IMR-90 (cell line): ENCODE measurements around the gene CCDC138. TPM values are rescaled to one million over a fixed set of nuclear protein-coding genes. Genes with fewer than 3 reads are reported as not detected.

Experiments used
- ATAC-seq: fragments of 200-7000 bp; cut with Tn5 transposase; 2 replicates; pipeline ENCODE4 v1.9.1; 2020; ENCODE audit warnings: low read depth, mild to moderate bottlenecking, moderate library complexity
- BruUV-seq: library from RNA; stranded (reverse); fragments of 400-500 nt; replicated peaks from 2 replicates; lab custom pipeline; 2021; lab: Mats Ljungman, UMichigan
- CTCF ChIA-PET: fragments of 300-600 bp; formaldehyde crosslinking; extraction: SDS; loops from one replicate; lab custom pipeline; 2021; ENCODE audit warnings: antibody characterized with exemption; lab: Yijun Ruan, JAX
- POLR2A ChIA-PET: fragments of 300-600 bp; sonication (Branson Sonifier 250); formaldehyde crosslinking; loops from one replicate; lab custom pipeline; 2022; ENCODE audit warnings: antibody characterized with exemption; ENCODE audit not compliant: unreplicated experiment; lab: Charles Lee
- DNase-seq: peaks from one replicate; pipeline ENCODE4 v3.0.0; 2013
- H2AFZ ChIP-seq: replicated peaks from 2 replicates; pipeline ENCODE3; 2013; ENCODE audit warnings: low read length, mild to moderate bottlenecking; ENCODE audit not compliant: poor library complexity
- H2AK5ac ChIP-seq: 2 replicates; pipeline ENCODE4 v1.6.1; 2013; ENCODE audit warnings: low read depth, low read length, inconsistent platforms
- H2AK9ac ChIP-seq: replicated peaks from 2 replicates; pipeline ENCODE3; 2013; ENCODE audit warnings: mild to moderate bottlenecking, low read depth, low read length, moderate library complexity; ENCODE audit not compliant: poor library complexity
- H2BK120ac ChIP-seq: 2 replicates; pipeline ENCODE4 v1.6.1; 2013; ENCODE audit warnings: low read depth, low read length, inconsistent platforms
- H2BK15ac ChIP-seq: 3 replicates; pipeline ENCODE4 v1.6.1; 2013; ENCODE audit warnings: low read depth, low read length, inconsistent platforms
- H2BK20ac ChIP-seq: 2 replicates; pipeline ENCODE4 v1.6.1; 2013; ENCODE audit warnings: low read depth, mild to moderate bottlenecking, inconsistent platforms, low read length, moderate library complexity
- H2BK5ac ChIP-seq: 2 replicates; pipeline ENCODE4 v1.6.1; 2013; ENCODE audit warnings: mild to moderate bottlenecking, low read depth, low read length, inconsistent platforms; ENCODE audit not compliant: poor library complexity, severe bottlenecking
- H3K14ac ChIP-seq: replicated peaks from 2 replicates; pipeline ENCODE4 v1.6.1; 2013; ENCODE audit warnings: low read depth, low read length, inconsistent platforms
- H3K18ac ChIP-seq: 2 replicates; pipeline ENCODE4 v1.6.1; 2013; ENCODE audit warnings: low read depth, low read length, control low read depth
- H3K23ac ChIP-seq: 2 replicates; pipeline ENCODE4 v1.6.1; 2013; ENCODE audit warnings: low read depth, low read length, inconsistent platforms
- H3K27ac ChIP-seq: 2 replicates; pipeline ENCODE4 v1.5.1; 2013; ENCODE audit warnings: mild to moderate bottlenecking, control low read depth, low read length; ENCODE audit not compliant: insufficient read depth
- H3K27me3 ChIP-seq: 2 replicates; pipeline ENCODE4 v1.6.1; 2013; ENCODE audit warnings: low read length; ENCODE audit not compliant: control insufficient read depth, insufficient read depth
- H3K36me3 ChIP-seq: 2 replicates; pipeline ENCODE4 v1.6.1; 2013; ENCODE audit warnings: low read length, mixed read lengths; ENCODE audit not compliant: control insufficient read depth, insufficient read depth
- H3K4ac ChIP-seq: 2 replicates; pipeline ENCODE4 v1.6.1; 2013; ENCODE audit warnings: low read depth, low read length, inconsistent platforms
- H3K4me1 ChIP-seq: 2 replicates; pipeline ENCODE4 v1.6.1; 2013; ENCODE audit warnings: low read length, mixed read lengths; ENCODE audit not compliant: control insufficient read depth, insufficient read depth
- H3K4me2 ChIP-seq: 2 replicates; pipeline ENCODE4 v1.6.1; 2013; ENCODE audit warnings: low read depth, mild to moderate bottlenecking, control low read depth, low read length, moderate library complexity
- H3K4me3 ChIP-seq: 2 replicates; pipeline ENCODE4 v1.5.1; 2013; ENCODE audit warnings: low read depth, mild to moderate bottlenecking, control low read depth, low read length, moderate library complexity; ENCODE audit not compliant: insufficient read depth
- H3K56ac ChIP-seq: 2 replicates; pipeline ENCODE4 v1.6.1; 2013; ENCODE audit warnings: low read length, inconsistent platforms; ENCODE audit not compliant: insufficient read depth; ENCODE audit errors: extremely low read depth
- H3K79me1 ChIP-seq, 2 experiments: 2 replicates each; pipeline ENCODE4 v1.6.1; 2013; ENCODE audit warnings: low read length in 2 of 2, inconsistent platforms in 1 of 2, low read depth in 1 of 2
- H3K9ac ChIP-seq: 2 replicates; pipeline ENCODE4 v1.6.1; 2013; ENCODE audit warnings: low read depth, low read length, control low read depth
- H3K9me1 ChIP-seq: 2 replicates; pipeline ENCODE4 v1.6.1; 2013; ENCODE audit warnings: low read length, inconsistent platforms; ENCODE audit not compliant: insufficient read depth
- H3K9me3 ChIP-seq: 2 replicates; pipeline ENCODE4 v1.6.1; 2013; ENCODE audit warnings: low read length; ENCODE audit not compliant: control insufficient read depth, insufficient read depth
- H4K20me1 ChIP-seq: 2 replicates; pipeline ENCODE4 v1.6.1; 2013; ENCODE audit warnings: low read length, inconsistent platforms; ENCODE audit not compliant: insufficient read depth
- H4K5ac ChIP-seq: 2 replicates; pipeline ENCODE4 v1.6.1; 2013; ENCODE audit warnings: mild to moderate bottlenecking, low read depth, low read length, control low read depth
- H4K8ac ChIP-seq, 2 experiments: 2 replicates each; pipeline ENCODE4 v1.6.1; 2013; ENCODE audit warnings: low read depth in 2 of 2, low read length in 2 of 2, control low read depth in 1 of 2, inconsistent platforms in 1 of 2
- H4K91ac ChIP-seq: 2 replicates; pipeline ENCODE4 v1.6.1; 2013; ENCODE audit warnings: low read depth, low read length, inconsistent platforms; ENCODE audit not compliant: insufficient read depth
- BHLHE40 ChIP-seq: fragments of 150-350 bp; IDR thresholded peaks from 2 replicates; pipeline ENCODE4 v1.6.1; 2016; ENCODE audit warnings: mild to moderate bottlenecking, low read depth, low read length
- CEBPB ChIP-seq: IDR thresholded peaks from 2 replicates; pipeline ENCODE4 v1.6.1; 2012; ENCODE audit warnings: low read depth, low read length, improper control_type of control experiment
- CHD1 ChIP-seq: IDR thresholded peaks from 2 replicates; pipeline ENCODE4 v1.6.1; 2012; ENCODE audit warnings: low read depth, low read length, improper control_type of control experiment
- CTCF ChIP-seq: conservative IDR thresholded peaks from 2 replicates; pipeline ENCODE4 v1.5.1; 2012; ENCODE audit warnings: mild to moderate bottlenecking, low read depth, low read length, improper control_type of control experiment
- ELK1 ChIP-seq: fragments of 150-350 bp; IDR thresholded peaks from 2 replicates; pipeline ENCODE4 v1.6.1; 2016; ENCODE audit warnings: low read depth, mild to moderate bottlenecking, low read length, moderate library complexity, borderline replicate concordance
- FOS ChIP-seq: fragments of 150-350 bp; IDR thresholded peaks from 2 replicates; pipeline ENCODE4 v1.6.1; 2016; ENCODE audit warnings: low read depth, low read length
- MAFK ChIP-seq: IDR thresholded peaks from 2 replicates; pipeline ENCODE4 v1.6.1; 2012; ENCODE audit warnings: low read depth, low read length, improper control_type of control experiment
- MAZ ChIP-seq: IDR thresholded peaks from 2 replicates; pipeline ENCODE4 v1.6.1; 2012; ENCODE audit warnings: low read depth, mild to moderate bottlenecking, low read length, improper control_type of control experiment, moderate library complexity, borderline replicate concordance
- MXI1 ChIP-seq: IDR thresholded peaks from 2 replicates; pipeline ENCODE4 v1.6.1; 2012; ENCODE audit warnings: low read depth, mild to moderate bottlenecking, low read length, moderate library complexity, borderline replicate concordance
- NFE2L2 ChIP-seq: fragments of 150-350 bp; IDR thresholded peaks from 2 replicates; pipeline ENCODE4 v1.6.1; 2016; ENCODE audit warnings: low read depth, mild to moderate bottlenecking, low read length
- POLR2A ChIP-seq: IDR thresholded peaks from 2 replicates; pipeline ENCODE4 v1.6.1; 2012; ENCODE audit warnings: mild to moderate bottlenecking, low read depth, low read length
- RAD21 ChIP-seq: IDR thresholded peaks from 2 replicates; pipeline ENCODE4 v1.6.1; 2012; ENCODE audit warnings: low read length, improper control_type of control experiment
- RCOR1 ChIP-seq: IDR thresholded peaks from 2 replicates; pipeline ENCODE4 v1.6.1; 2012; ENCODE audit warnings: mild to moderate bottlenecking, low read length, improper control_type of control experiment; ENCODE audit not compliant: insufficient replicate concordance
- RFX5 ChIP-seq: IDR thresholded peaks from 2 replicates; pipeline ENCODE4 v1.8.0; 2012; ENCODE audit warnings: low read depth, mild to moderate bottlenecking, low read length, moderate library complexity
- SMC3 ChIP-seq: fragments of 150-350 bp; IDR thresholded peaks from 2 replicates; pipeline ENCODE4 v1.6.1; 2016; ENCODE audit warnings: low read depth, mild to moderate bottlenecking, antibody characterized with exemption, low read length, moderate library complexity
- WGBS, 2 experiments: methylation state at CpG; one replicate each; pipeline versions ENCODE4 v1.1.5 to v1.1.7; 2013; ENCODE audit warnings: missing lambda C conversion rate in 2 of 2; ENCODE audit not compliant: insufficient read length in 1 of 2; ENCODE audit errors: extremely low coverage in 2 of 2; 5-methylcytosine and 5-hydroxymethylcytosine counted together
- dilution Hi-C: fragments of 300-500 bp; cut with HindIII; formaldehyde crosslinking; loops from one replicate; pipeline ENCODE4 v1.14.3; 2018; ENCODE audit warnings: low sequenced_read_pairs; ENCODE audit not compliant: unreplicated experiment
- in situ Hi-C: fragments of 300-500 bp; cut with MboI; formaldehyde crosslinking; loops from 3 replicates; pipeline ENCODE4 v1.14.3; 2019; ENCODE audit warnings: low sequenced_read_pairs, inconsistent platforms, mixed read lengths
- intact Hi-C: fragments of 100-400 bp; cut with micrococcal nuclease; formaldehyde crosslinking; loops from 2 replicates; pipeline ENCODE4 v1.10.0; 2022
- polyA plus RNA-seq, 3 experiments: library from polyadenylated mRNA; depleted of rRNA; stranded (reverse); fragments of >200 nt; gene quantifications; 2 replicates each; pipeline ENCODE4 v1.2.3, GENCODE V29; 2012; ENCODE audit warnings: low replicate concordance in 1 of 3
- total RNA-seq: library from RNA; depleted of rRNA; stranded (reverse); fragments of >200 nt; gene quantifications from 2 replicates; pipeline ENCODE4 v1.2.3, GENCODE V29; 2012
- TF ChIP-seq, protein P1 (sequence below): fragments of 150-350 bp; IDR thresholded peaks from 2 replicates; pipeline ENCODE4 v1.6.1; 2017; ENCODE audit warnings: mild to moderate bottlenecking, antibody characterized with exemption, low read length, low read depth

The CCDC138 gene
- total and polyA plus RNA-seq, 2 of the 4 experiments (the other 2 are of a cell fraction) = 1.5 to 2.9 TPM

- no peaks in the 10 kb centered on the region for H3K9me1 ChIP-seq
- no peaks in the 10 kb centered on the region for H3K9me3 ChIP-seq
- H3K79me1 ChIP-seq = no peaks in the 10 kb centered on the region
- H2BK15ac ChIP-seq = no peak overlapping the region
- no peak for ATAC-seq
- no peak overlapping the region for H3K18ac ChIP-seq
- no peak overlapping the region for H2AK9ac ChIP-seq
- no peak overlapping the region for H4K91ac ChIP-seq
- H3K27me3 ChIP-seq = no peaks in the 10 kb centered on the region
- no peak overlapping the region for H2BK20ac ChIP-seq
- no peak for DNase-seq
- dilution Hi-C loops = no loop called here
- H3K36me3 ChIP-seq = peaks cover 2% of the 10 kb centered on the region; the same call in 1 of the 2 replicates
- intact Hi-C loops = no loop called here
- H4K5ac ChIP-seq = no peak overlapping the region
- no peak for TF ChIP-seq CHD1
- TF ChIP-seq MAZ = no peak
- no peak for TF ChIP-seq ELK1
- TF ChIP-seq BHLHE40 = no peak
- TF ChIP-seq NFE2L2 = no peak
- TF ChIP-seq RFX5 = no peak
- TF ChIP-seq RCOR1 = no peak
- TF ChIP-seq, protein P1, sequence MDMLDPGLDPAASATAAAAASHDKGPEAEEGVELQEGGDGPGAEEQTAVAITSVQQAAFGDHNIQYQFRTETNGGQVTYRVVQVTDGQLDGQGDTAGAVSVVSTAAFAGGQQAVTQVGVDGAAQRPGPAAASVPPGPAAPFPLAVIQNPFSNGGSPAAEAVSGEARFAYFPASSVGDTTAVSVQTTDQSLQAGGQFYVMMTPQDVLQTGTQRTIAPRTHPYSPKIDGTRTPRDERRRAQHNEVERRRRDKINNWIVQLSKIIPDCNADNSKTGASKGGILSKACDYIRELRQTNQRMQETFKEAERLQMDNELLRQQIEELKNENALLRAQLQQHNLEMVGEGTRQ = no peak
- TF ChIP-seq SMC3 = no peak
- no peak for TF ChIP-seq POLR2A
- no peak for TF ChIP-seq MAFK
- TF ChIP-seq FOS = no peak
- no peak for TF ChIP-seq RAD21
- TF ChIP-seq MXI1 = no peak
- TF ChIP-seq CTCF = no peak
- TF ChIP-seq CEBPB = no peak
- H2BK5ac ChIP-seq = no peak overlapping the region
- no peaks in the 10 kb centered on the region for H3K4me1 ChIP-seq
- no peak overlapping the region for H4K8ac ChIP-seq
- 100% methylated on average over 1 of the region's 3 CpGs; no CpG with 5 or more reads in 1 of the 2 experiments for WGBS, 2 experiments
- no TSS peak for BruUV-seq
- no peak overlapping the region for H3K9ac ChIP-seq
- H3K4ac ChIP-seq = no peak overlapping the region
- no peak overlapping the region for H3K14ac ChIP-seq
- H3K27ac ChIP-seq = no peak overlapping the region
- in situ Hi-C loops = no loop called here
- no peak overlapping the region for H2AFZ ChIP-seq
- no peaks in the 10 kb centered on the region for H4K20me1 ChIP-seq
- ChIA-PET CTCF (no interaction called here), POLR2A (no interaction called here)
- H2BK120ac ChIP-seq = no peak overlapping the region
- no peak overlapping the region for H2AK5ac ChIP-seq
- no peak overlapping the region for H3K23ac ChIP-seq
- no peak overlapping the region for H3K4me2 ChIP-seq
- H3K56ac ChIP-seq = no peak overlapping the region
- H3K4me3 ChIP-seq = no peak overlapping the region
Observed at GRCh38 chr2:108834620-108835019, 48.0 kb downstream of the CCDC138 start.
